Endothelial cell of umbilical vein (primary cell): ENCODE measurements around the gene TEKT5. TPM values are rescaled to one million over a fixed set of nuclear protein-coding genes. Genes with fewer than 3 reads are reported as not detected.

Experiments used
- BruUV-seq: library from RNA; stranded (reverse); fragments of 400-500 nt; replicated peaks from 2 replicates; lab custom pipeline; 2021; lab: Mats Ljungman, UMichigan
- CTCF ChIA-PET: fragments of 300-600, 350-600 bp; sonication (Branson Sonifier 250); formaldehyde crosslinking; loops from one replicate; lab custom pipeline; 2021; ENCODE audit warnings: antibody characterized with exemption, inconsistent platforms; lab: Charles Lee
- POLR2A ChIA-PET: fragments of 300-600, 350-600 bp; sonication (Branson Sonifier 250); formaldehyde crosslinking; loops from one replicate; lab custom pipeline; 2021; ENCODE audit warnings: antibody characterized with exemption, inconsistent platforms; lab: Charles Lee
- DNase-seq: peaks from one replicate; pipeline ENCODE4 v3.0.0-alpha.2; 2011; ENCODE audit warnings: low read depth, low spot score
- FAIRE-seq: peaks from 2 replicates; lab custom pipeline; 2011; peaks lifted over from hg19 to GRCh38; lab: Jason Lieb, UNC
- H2AFZ ChIP-seq: 2 replicates; pipeline ENCODE4 v1.6.0; 2012; ENCODE audit warnings: low read depth, low read length, control low read depth, inconsistent platforms
- H3K27ac ChIP-seq: 2 replicates; pipeline ENCODE4 v1.5.1; 2011; ENCODE audit warnings: low read depth, mild to moderate bottlenecking, control low read depth, low read length, moderate library complexity; ENCODE audit not compliant: insufficient read depth
- H3K27me3 ChIP-seq, 2 experiments: 2 replicates each; pipeline versions ENCODE4 v1.6.0 to v1.6.1; 2011; ENCODE audit warnings: low read length in 2 of 2, mixed read lengths in 1 of 2; ENCODE audit not compliant: control insufficient read depth in 2 of 2, insufficient read depth in 2 of 2
- H3K36me3 ChIP-seq, 2 experiments: 2 replicates in 1 of 2; 3 replicates in 1 of 2; pipeline ENCODE4 v1.5.1; 2011; ENCODE audit warnings: low read length in 2 of 2, mild to moderate bottlenecking in 1 of 2, moderate library complexity in 1 of 2; ENCODE audit not compliant: control insufficient read depth in 2 of 2, insufficient read depth in 2 of 2; ENCODE audit errors: extremely low read depth in 1 of 2
- H3K4me1 ChIP-seq: 3 replicates; pipeline ENCODE4 v1.5.1; 2011; ENCODE audit warnings: mild to moderate bottlenecking, low read length; ENCODE audit not compliant: control insufficient read depth, insufficient read depth; ENCODE audit errors: extremely low read depth
- H3K4me2 ChIP-seq: 2 replicates; pipeline ENCODE4 v1.6.1; 2011; ENCODE audit warnings: low read length, control low read depth, mixed read lengths; ENCODE audit not compliant: insufficient read depth
- H3K4me3 ChIP-seq, 3 experiments: fragments of 200-600 bp in 1 of 3; sonication (generic), shearing (Covaris generic) in 1 of 3; replicated peaks in 1 of 3; 2 replicates each; pipeline ENCODE4 v1.5.1; 2011 to 2016; ENCODE audit warnings: control low read depth in 3 of 3, low read length in 3 of 3, mild to moderate bottlenecking in 2 of 3, inconsistent platforms in 1 of 3, low read depth in 1 of 3, moderate library complexity in 1 of 3; ENCODE audit not compliant: insufficient read depth in 1 of 3
- H3K79me2 ChIP-seq: 2 replicates; pipeline ENCODE4 v1.6.0; 2012; ENCODE audit warnings: low read length, inconsistent platforms; ENCODE audit not compliant: control insufficient read depth, insufficient read depth
- H3K9ac ChIP-seq: replicated peaks from 2 replicates; pipeline ENCODE3; 2011; ENCODE audit warnings: low read length, control low read depth; ENCODE audit not compliant: insufficient read depth; ENCODE audit errors: extremely low read depth
- H3K9me1 ChIP-seq: replicated peaks from 3 replicates; pipeline ENCODE4 v1.6.0; 2011; ENCODE audit warnings: mild to moderate bottlenecking, low read length; ENCODE audit not compliant: control insufficient read depth, insufficient read depth; ENCODE audit errors: extremely low read depth
- H3K9me3 ChIP-seq: replicated peaks from 2 replicates; pipeline ENCODE4 v1.5.1; 2012; ENCODE audit warnings: low read length, inconsistent platforms; ENCODE audit not compliant: control insufficient read depth, insufficient read depth
- H4K20me1 ChIP-seq: replicated peaks from 2 replicates; pipeline ENCODE3; 2011; ENCODE audit warnings: mild to moderate bottlenecking, low read length; ENCODE audit not compliant: control insufficient read depth, insufficient read depth; ENCODE audit errors: extremely low read depth
- EZH2 ChIP-seq: IDR thresholded peaks from 2 replicates; pipeline ENCODE4 v1.6.1; 2012; ENCODE audit warnings: borderline replicate concordance, low read depth, mild to moderate bottlenecking, moderate library complexity, low read length, inconsistent platforms; ENCODE audit not compliant: severe bottlenecking
- JUN ChIP-seq: IDR thresholded peaks from 2 replicates; pipeline ENCODE4 v1.6.1; 2011; ENCODE audit warnings: borderline replicate concordance, low read depth; ENCODE audit not compliant: insufficient read length, insufficient read depth
- MAX ChIP-seq: IDR thresholded peaks from 2 replicates; pipeline ENCODE4 v1.6.1; 2011; ENCODE audit not compliant: insufficient read depth, insufficient read length
- MYC ChIP-seq: IDR thresholded peaks from one replicate; pipeline ENCODE4 v1.6.1; 2011; ENCODE audit warnings: mild to moderate bottlenecking, low read depth, low read length
- POLR2A ChIP-seq: IDR thresholded peaks from 2 replicates; pipeline ENCODE4 v1.6.1; 2012; ENCODE audit warnings: low read depth, mild to moderate bottlenecking, control low read depth, low read length
- POLR2AphosphoS5 ChIP-seq: IDR thresholded peaks from 2 replicates; pipeline ENCODE4 v1.6.1; 2012; ENCODE audit warnings: low read depth, mild to moderate bottlenecking, control low read depth, low read length, moderate library complexity; ENCODE audit not compliant: insufficient read depth
- dilution Hi-C: fragments of 300-500 bp; cut with MboI; formaldehyde crosslinking; loops from one replicate; pipeline ENCODE4 v1.15.0; 2019; ENCODE audit warnings: low sequenced_read_pairs; ENCODE audit not compliant: extremely low pct_ligation_motif_present
- intact Hi-C: fragments of 100-400 bp; cut with micrococcal nuclease; formaldehyde crosslinking; loops from one replicate; pipeline ENCODE4 v1.10.0; 2022
- polyA plus RNA-seq, 4 experiments: library from polyadenylated mRNA; depleted of rRNA in 3 of 4; stranded (reverse) in 3 of 4; unstranded in 1 of 4; fragments of >200 nt; gene quantifications; 2 replicates each; pipeline versions ENCODE4 v1.2.1 to v1.2.3, GENCODE V29; 2011 to 2012; ENCODE audit warnings: missing spikeins in 1 of 4
- total RNA-seq: library from RNA; stranded (reverse); gene quantifications from 2 replicates; pipeline ENCODE4 v1.2.3, GENCODE V29; 2021

Gene TEKT5
- total and polyA plus RNA-seq, 2 donors (not counting 3 experiments of a cell fraction or from before 2014, with no cell fraction given) = not detected

GRCh38 chr16:10692470-10692869, 2.3 kb downstream of the TEKT5 start:
- Histone ChIP-seq H3K9me3 (no peaks in the 10 kb centered on the region), H3K27me3 (no peaks in the 10 kb centered on the region), H3K27ac (no peak overlapping the region), H4K20me1 (no peaks in the 10 kb centered on the region), H3K79me2 (no peaks in the 10 kb centered on the region), H3K4me2 (no peak overlapping the region), H2AFZ (no peak overlapping the region), H3K4me3 (no peak overlapping the region), H3K36me3 (no peaks in the 10 kb centered on the region), H3K9me1 (no peaks in the 10 kb centered on the region), H3K4me1 (no peaks in the 10 kb centered on the region), H3K9ac (no peak overlapping the region)
- dilution Hi-C loops = no loop called here
- no peak for FAIRE-seq
- POLR2A ChIA-PET = no interaction called here
- intact Hi-C loops = no loop called here
- TF ChIP-seq POLR2AphosphoS5 (no peak), JUN (no peak), MYC (no peak)
- no TSS peak for BruUV-seq
- CTCF ChIA-PET = no interaction called here
- DNase-seq = no peak

- no peaks in the 10 kb centered on the region for H3K27me3 ChIP-seq
- H3K4me1 ChIP-seq = no peaks in the 10 kb centered on the region
- POLR2A ChIA-PET = no interaction called here
- H3K9me1 ChIP-seq = no peaks in the 10 kb centered on the region
- H3K36me3 ChIP-seq = no peaks in the 10 kb centered on the region
- no peaks in the 10 kb centered on the region for H3K9me3 ChIP-seq
- no peaks in the 10 kb centered on the region for H3K79me2 ChIP-seq
- CTCF ChIA-PET = interaction anchor here (1.2 kb wide), 2 partner anchors 9 to 230 kb away, joined by 4 read pairs; no protein-coding TSS in a partner anchor
- no peak for FAIRE-seq
- DNase-seq = no peak
- H2AFZ ChIP-seq = no peak overlapping the region
- no peak overlapping the region for H3K4me2 ChIP-seq
- TF ChIP-seq POLR2A (no peak), MAX (no peak), MYC (no peak), JUN (no peak), EZH2 (no peak), POLR2AphosphoS5 (no peak)
- intact Hi-C loops = no loop called here
- BruUV-seq = no TSS peak
- no peak overlapping the region for H3K9ac ChIP-seq
- H3K4me3 ChIP-seq = no peak overlapping the region
- no peaks in the 10 kb centered on the region for H4K20me1 ChIP-seq
- H3K27ac ChIP-seq = no peak overlapping the region
- dilution Hi-C loops = no loop called here
Observed at GRCh38 chr16:10688726-10689125, 6.0 kb downstream of the TEKT5 start.
